Stimulated activated naive B cell treated with anti-CD40 and anti-IgM and Interleukin-4, amounts not matched to agents 10 μg/mL and 1 μg/mL and 100 μg/mL, for 72 hours (primary cell): ENCODE results near the gene S100A3.

Source experiments
- ATAC-seq, 2 donors: fragments of 150-1000 bp; cut with Tn5 transposase; replicated peaks; 2 replicates each; pipeline ENCODE4 v1.10.0; 2021; ENCODE audit warnings: moderate library complexity in 1 of 2
- DNase-seq: peaks from one replicate; pipeline ENCODE4 v3.0.0; 2021
- H3K27ac Mint-ChIP-seq: one replicate; pipeline ENCODE4 v1.8.0; 2022; ENCODE audit warnings: mild to moderate bottlenecking, mixed read lengths
- H3K27me3 Mint-ChIP-seq, 2 donors: one replicate each; pipeline ENCODE4 v1.8.0; 2022; ENCODE audit warnings: mixed read lengths in 2 of 2
- H3K36me3 Mint-ChIP-seq, 2 donors: one replicate each; pipeline ENCODE4 v1.8.0; 2022; ENCODE audit warnings: mixed read lengths in 2 of 2, mild to moderate bottlenecking in 1 of 2
- H3K4me1 Mint-ChIP-seq, 2 donors: one replicate each; pipeline ENCODE4 v1.8.0; 2022; ENCODE audit warnings: mixed read lengths in 2 of 2, mild to moderate bottlenecking in 1 of 2
- H3K4me3 Mint-ChIP-seq, 2 donors: one replicate each; pipeline ENCODE4 v1.8.0; 2022; ENCODE audit warnings: mild to moderate bottlenecking in 2 of 2, mixed read lengths in 2 of 2, moderate library complexity in 1 of 2
- H3K9me3 Mint-ChIP-seq, 2 donors: one replicate each; pipeline ENCODE4 v1.8.0; 2022; ENCODE audit warnings: mixed read lengths in 2 of 2, mild to moderate bottlenecking in 1 of 2

Gene S100A3

GRCh38 chr1:153538315-153538821, 10.7 kb downstream of the S100A3 start:
- H3K9me3 Mint-ChIP-seq: peaks cover 0 to 5% of the 10 kb centered on the region in 2 donors
- H3K36me3 Mint-ChIP-seq: peaks cover 20 to 25% of the 10 kb centered on the region in 2 donors
- no peak overlapping the region for H3K27ac Mint-ChIP-seq
- DNase-seq (no peak), ATAC-seq (no peak)
- H3K4me3 Mint-ChIP-seq: no peak overlapping the region
- peaks cover 56 to 76% of the 10 kb centered on the region in 2 donors for H3K4me1 Mint-ChIP-seq
- no peaks in the 10 kb centered on the region for H3K27me3 Mint-ChIP-seq

GRCh38 chr1:153537376-153537730, 11.7 kb downstream of the S100A3 start:
- ATAC-seq: no peak

GRCh38 chr1:153536671-153537375, 12.2 kb downstream of the S100A3 start:
- H3K4me3 Mint-ChIP-seq: peak overlapping the region; percentile 89 to 96
- peaks cover 0 to 5% of the 10 kb centered on the region in 2 donors for H3K9me3 Mint-ChIP-seq
- ATAC-seq (no peak), DNase-seq (no peak)
- no peaks in the 10 kb centered on the region for H3K27me3 Mint-ChIP-seq
- peaks cover 60 to 74% of the 10 kb centered on the region in 2 donors for H3K4me1 Mint-ChIP-seq
- peak overlapping the region; percentile 97 for H3K27ac Mint-ChIP-seq
- H3K36me3 Mint-ChIP-seq: peaks cover 7 to 19% of the 10 kb centered on the region in 2 donors

More at GRCh38 chr1:153537376-153537730, 11.7 kb downstream of the S100A3 start:
- no peaks in the 10 kb centered on the region for H3K27me3 Mint-ChIP-seq
- no peak for DNase-seq
- peaks cover 61 to 76% of the 10 kb centered on the region in 2 donors for H3K4me1 Mint-ChIP-seq
- H3K9me3 Mint-ChIP-seq: peaks cover 0 to 5% of the 10 kb centered on the region in 2 donors
- H3K27ac Mint-ChIP-seq: no peak overlapping the region
- H3K36me3 Mint-ChIP-seq: peaks cover 9 to 20% of the 10 kb centered on the region in 2 donors
- no peak overlapping the region for H3K4me3 Mint-ChIP-seq

GRCh38 chr1:153536012-153536670, 12.9 kb downstream of the S100A3 start:
- H3K36me3 Mint-ChIP-seq: peaks cover 7 to 16% of the 10 kb centered on the region in 2 donors
- H3K27me3 Mint-ChIP-seq: no peaks in the 10 kb centered on the region
- peaks cover 53 to 67% of the 10 kb centered on the region in 2 donors for H3K4me1 Mint-ChIP-seq
- H3K4me3 Mint-ChIP-seq: peak overlapping the region; percentile 89 to 96
- DNase-seq: peak; percentile 63
- peak; percentile 80 to 82 for ATAC-seq
- peak overlapping the region; percentile 97 for H3K27ac Mint-ChIP-seq
- H3K9me3 Mint-ChIP-seq: peaks cover 0 to 4% of the 10 kb centered on the region in 2 donors

- Mint-ChIP-seq H3K9me3 (peaks cover 0 to 2% of the 10 kb centered on the region in 2 donors), H3K4me1 (peaks cover 47 to 60% of the 10 kb centered on the region in 2 donors), H3K27me3 (no peaks in the 10 kb centered on the region), H3K36me3 (peaks cover 7 to 16% of the 10 kb centered on the region in 2 donors), H3K4me3 (peak within 1 kb of the TSS; percentile 89 to 96), H3K27ac (peak within 1 kb of the TSS; percentile 97)
- ATAC-seq (peak; percentile 47 to 53), DNase-seq (no peak)
These were observed 13.6 kb downstream of the S100A3 start, which contains the start of gene S100A6 for GRCh38 chr1:153535242-153536011. TSS of gene S100A6 (minus strand) at chr1:153535991. CDS start at chr1:153535339, 652 bp downstream.

- DNase-seq: no peak
- Mint-ChIP-seq H3K4me1 (peaks cover 41 to 54% of the 10 kb centered on the region in 2 donors), H3K9me3 (no peaks in the 10 kb centered on the region), H3K4me3 (peak overlapping the region; percentile 89 to 96), H3K36me3 (peaks cover 7 to 16% of the 10 kb centered on the region in 2 donors), H3K27ac (no peak overlapping the region), H3K27me3 (no peaks in the 10 kb centered on the region)
- no peak for ATAC-seq
These were observed 14.2 kb downstream of the S100A3 start for GRCh38 chr1:153534925-153535241.

- Mint-ChIP-seq H3K4me3 (peak overlapping the region; percentile 89 to 96), H3K27ac (no peak overlapping the region), H3K4me1 (peaks cover 36 to 49% of the 10 kb centered on the region in 2 donors), H3K9me3 (no peaks in the 10 kb centered on the region), H3K27me3 (no peaks in the 10 kb centered on the region), H3K36me3 (peaks cover 7 to 16% of the 10 kb centered on the region in 2 donors)
- DNase-seq (no peak), ATAC-seq (no peak)
These were observed 14.7 kb downstream of the S100A3 start for GRCh38 chr1:153534226-153534924.

- Mint-ChIP-seq H3K4me1 (peaks cover 36 to 48% of the 10 kb centered on the region in 2 donors), H3K27me3 (no peaks in the 10 kb centered on the region), H3K27ac (no peak overlapping the region), H3K4me3 (peak overlapping the region; percentile 11 to 47), H3K9me3 (no peaks in the 10 kb centered on the region), H3K36me3 (peaks cover 7 to 16% of the 10 kb centered on the region in 2 donors)
- ATAC-seq (no peak), DNase-seq (no peak)
These were observed 15.3 kb downstream of the S100A3 start for GRCh38 chr1:153533689-153534201.

- ATAC-seq (peak; percentile 28 to 35), DNase-seq (peak; percentile 35)
- H3K36me3 Mint-ChIP-seq: peaks cover 7 to 16% of the 10 kb centered on the region in 2 donors
- H3K27me3 Mint-ChIP-seq: no peaks in the 10 kb centered on the region
- H3K4me3 Mint-ChIP-seq: peak overlapping the region; percentile 6 to 18
- peaks cover 36 to 48% of the 10 kb centered on the region in 2 donors for H3K4me1 Mint-ChIP-seq
- peak overlapping the region; percentile 6 for H3K27ac Mint-ChIP-seq
- H3K9me3 Mint-ChIP-seq: no peaks in the 10 kb centered on the region
These were observed 16.1 kb downstream of the S100A3 start for GRCh38 chr1:153532769-153533599.

- ATAC-seq: no peak
- no peaks in the 10 kb centered on the region for H3K27me3 Mint-ChIP-seq
- no peak for DNase-seq
- H3K4me1 Mint-ChIP-seq: peaks cover 36 to 48% of the 10 kb centered on the region in 2 donors
- peaks cover 7 to 16% of the 10 kb centered on the region in 2 donors for H3K36me3 Mint-ChIP-seq
- H3K9me3 Mint-ChIP-seq: no peaks in the 10 kb centered on the region
- no peak overlapping the region for H3K4me3 Mint-ChIP-seq
- peak overlapping the region; percentile 9 for H3K27ac Mint-ChIP-seq
These were observed 16.9 kb downstream of the S100A3 start for GRCh38 chr1:153532181-153532580.

GRCh38 chr1:153531638-153532037, 17.4 kb downstream of the S100A3 start:
- no peak for DNase-seq
- no peak overlapping the region for H3K27ac Mint-ChIP-seq
- ATAC-seq: no peak
- H3K4me1 Mint-ChIP-seq: peaks cover 34 to 44% of the 10 kb centered on the region in 2 donors
- no peaks in the 10 kb centered on the region for H3K27me3 Mint-ChIP-seq
- H3K36me3 Mint-ChIP-seq: peaks cover 7 to 16% of the 10 kb centered on the region in 2 donors
- H3K9me3 Mint-ChIP-seq: no peaks in the 10 kb centered on the region
- H3K4me3 Mint-ChIP-seq: no peak overlapping the region

GRCh38 chr1:153527683-153528040, 21.4 kb downstream of the S100A3 start:
- no peaks in the 10 kb centered on the region for H3K27me3 Mint-ChIP-seq

More at GRCh38 chr1:153527683-153528040, 21.4 kb downstream of the S100A3 start:
- Mint-ChIP-seq H3K4me3 (no peak overlapping the region), H3K9me3 (no peaks in the 10 kb centered on the region), H3K27ac (no peak overlapping the region), H3K4me1 (peaks cover 4 to 6% of the 10 kb centered on the region in 2 donors), H3K36me3 (no peaks in the 10 kb centered on the region)
- DNase-seq (no peak), ATAC-seq (no peak)
